Esophagus squamous epithelium (tissue), 4 donors: ENCODE results near the gene LEFTY2.

ENCODE experiments used
- POLR2A ChIP-seq, 4 donors: fragments of 450-650 bp; IDR thresholded peaks; one replicate each; pipeline ENCODE4 v1.6.1; 2017; ENCODE audit warnings: antibody characterized with exemption in 4 of 4, mild to moderate bottlenecking in 4 of 4, moderate library complexity in 3 of 4
- TF ChIP-seq, protein P1 (sequence below), 6 experiments: fragments of 450-650 bp in 4 of 6; fragments of 200-600 bp in 2 of 6; sonication (generic) in 2 of 6; IDR thresholded peaks; one replicate each; pipeline ENCODE4 v1.5.1; 2016 to 2019; ENCODE audit warnings: antibody characterized with exemption in 6 of 6, mild to moderate bottlenecking in 4 of 6, moderate library complexity in 4 of 6

DNA sequence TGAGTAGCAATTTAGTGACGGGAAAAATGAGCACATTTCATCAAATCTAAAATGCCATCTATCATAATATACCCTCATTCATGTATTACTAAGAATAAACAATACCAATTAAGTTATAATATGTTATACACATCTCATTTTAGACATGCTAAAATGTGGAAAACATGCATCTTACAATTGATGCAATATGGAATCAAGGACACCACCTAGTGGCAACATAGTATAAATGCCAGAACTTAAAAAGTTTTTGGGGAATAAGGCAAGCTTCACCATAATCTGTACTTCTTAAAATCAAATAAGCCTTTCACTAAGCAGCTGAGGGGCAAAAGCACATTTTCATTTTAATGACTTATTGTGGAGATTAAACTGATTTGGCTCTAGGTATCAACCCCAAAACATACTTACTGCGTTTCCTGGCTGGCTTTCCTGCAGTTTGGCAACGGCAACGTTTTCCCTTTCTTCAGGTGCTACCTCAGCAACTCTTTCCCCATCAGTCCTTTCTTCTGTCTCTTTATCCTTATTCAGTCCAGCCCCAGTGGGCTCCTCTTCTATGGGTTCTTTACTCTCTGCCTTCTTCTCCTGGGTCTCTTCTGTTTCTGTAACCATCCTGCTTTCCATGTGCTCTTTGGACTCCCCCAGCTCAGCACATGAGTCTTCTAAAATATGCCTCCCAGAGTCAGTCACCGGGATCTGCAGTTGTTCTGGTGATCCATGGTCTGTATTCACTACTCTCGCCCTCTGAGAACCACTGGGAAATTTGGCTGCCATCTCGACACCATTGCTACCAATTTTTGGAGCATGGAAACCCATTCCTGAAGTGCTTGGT is 46.7 kb upstream of the LEFTY2 start:
- TF ChIP-seq POLR2A (IDR thresholded peaks at IDR 0.05), result no peak
- TF ChIP-seq, protein P1, sequence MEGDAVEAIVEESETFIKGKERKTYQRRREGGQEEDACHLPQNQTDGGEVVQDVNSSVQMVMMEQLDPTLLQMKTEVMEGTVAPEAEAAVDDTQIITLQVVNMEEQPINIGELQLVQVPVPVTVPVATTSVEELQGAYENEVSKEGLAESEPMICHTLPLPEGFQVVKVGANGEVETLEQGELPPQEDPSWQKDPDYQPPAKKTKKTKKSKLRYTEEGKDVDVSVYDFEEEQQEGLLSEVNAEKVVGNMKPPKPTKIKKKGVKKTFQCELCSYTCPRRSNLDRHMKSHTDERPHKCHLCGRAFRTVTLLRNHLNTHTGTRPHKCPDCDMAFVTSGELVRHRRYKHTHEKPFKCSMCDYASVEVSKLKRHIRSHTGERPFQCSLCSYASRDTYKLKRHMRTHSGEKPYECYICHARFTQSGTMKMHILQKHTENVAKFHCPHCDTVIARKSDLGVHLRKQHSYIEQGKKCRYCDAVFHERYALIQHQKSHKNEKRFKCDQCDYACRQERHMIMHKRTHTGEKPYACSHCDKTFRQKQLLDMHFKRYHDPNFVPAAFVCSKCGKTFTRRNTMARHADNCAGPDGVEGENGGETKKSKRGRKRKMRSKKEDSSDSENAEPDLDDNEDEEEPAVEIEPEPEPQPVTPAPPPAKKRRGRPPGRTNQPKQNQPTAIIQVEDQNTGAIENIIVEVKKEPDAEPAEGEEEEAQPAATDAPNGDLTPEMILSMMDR (IDR thresholded peaks at IDR 0.05), result peak; percentile 38 to 74 (median 65)
